Measurements from ENCODE around the gene DCDC1.

Gene DCDC1

DNA sequence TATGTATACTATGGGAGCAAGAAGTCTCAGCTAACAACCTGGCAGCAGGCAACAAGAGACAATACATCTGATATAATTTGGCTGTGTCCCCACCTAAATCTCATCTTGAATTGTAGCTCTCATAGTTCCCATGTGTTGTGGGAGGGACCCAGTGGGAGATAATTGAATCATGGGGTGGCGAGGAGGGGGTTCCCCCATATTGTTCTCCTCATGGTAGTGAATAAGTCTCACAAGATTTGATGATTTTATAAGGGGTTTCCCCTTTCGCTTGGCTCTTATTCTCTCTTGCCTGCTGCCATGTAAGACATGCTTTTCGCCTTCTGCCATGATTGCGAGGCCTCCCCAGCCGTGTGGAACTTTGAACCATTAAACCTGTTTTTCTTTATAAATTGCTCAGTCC, 6.3 kb upstream of the DCDC1 start:
- TF ChIP-seq, protein P1, sequence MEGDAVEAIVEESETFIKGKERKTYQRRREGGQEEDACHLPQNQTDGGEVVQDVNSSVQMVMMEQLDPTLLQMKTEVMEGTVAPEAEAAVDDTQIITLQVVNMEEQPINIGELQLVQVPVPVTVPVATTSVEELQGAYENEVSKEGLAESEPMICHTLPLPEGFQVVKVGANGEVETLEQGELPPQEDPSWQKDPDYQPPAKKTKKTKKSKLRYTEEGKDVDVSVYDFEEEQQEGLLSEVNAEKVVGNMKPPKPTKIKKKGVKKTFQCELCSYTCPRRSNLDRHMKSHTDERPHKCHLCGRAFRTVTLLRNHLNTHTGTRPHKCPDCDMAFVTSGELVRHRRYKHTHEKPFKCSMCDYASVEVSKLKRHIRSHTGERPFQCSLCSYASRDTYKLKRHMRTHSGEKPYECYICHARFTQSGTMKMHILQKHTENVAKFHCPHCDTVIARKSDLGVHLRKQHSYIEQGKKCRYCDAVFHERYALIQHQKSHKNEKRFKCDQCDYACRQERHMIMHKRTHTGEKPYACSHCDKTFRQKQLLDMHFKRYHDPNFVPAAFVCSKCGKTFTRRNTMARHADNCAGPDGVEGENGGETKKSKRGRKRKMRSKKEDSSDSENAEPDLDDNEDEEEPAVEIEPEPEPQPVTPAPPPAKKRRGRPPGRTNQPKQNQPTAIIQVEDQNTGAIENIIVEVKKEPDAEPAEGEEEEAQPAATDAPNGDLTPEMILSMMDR (conservative IDR thresholded peaks at IDR 0.05; ENCODE audit: low read depth, low read length), result no peak
- no peak for DNase-seq (ENCODE audit: low read depth)
- no peak overlapping the region for H3K4me3 ChIP-seq (ENCODE audit: low read depth, low read length)

DNA sequence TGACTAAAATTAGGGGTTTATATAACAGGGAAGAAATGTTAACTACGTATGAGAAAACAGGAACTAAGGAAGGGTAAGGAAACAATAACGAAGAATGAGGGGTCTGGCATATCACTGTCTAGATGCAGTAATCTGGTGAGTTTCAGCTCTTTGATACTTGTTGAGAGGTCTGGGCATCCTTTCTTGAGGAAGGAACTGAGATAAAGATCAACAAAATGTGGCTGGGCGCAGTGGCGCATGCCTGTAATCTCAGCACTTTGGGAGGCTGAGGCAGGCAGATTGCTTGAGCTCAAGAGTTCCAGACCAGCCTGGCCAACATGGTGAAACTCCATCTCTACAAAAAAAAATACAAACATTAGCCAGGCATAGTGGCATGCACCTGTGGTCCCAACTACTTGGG, 2.7 kb downstream of the DCDC1 start:
- H3K4me3 ChIP-seq (ENCODE audit: low read depth, low read length), result no peak overlapping the region
- TF ChIP-seq, protein P1 (conservative IDR thresholded peaks at IDR 0.05; ENCODE audit: low read depth, low read length), result no peak
- DNase-seq (ENCODE audit: low read depth), result no peak

- no peak overlapping the region for H3K4me3 ChIP-seq (ENCODE audit: low read depth, low read length)
- TF ChIP-seq, protein P1 (conservative IDR thresholded peaks at IDR 0.05; ENCODE audit: low read depth, low read length), result no peak
- no peak for DNase-seq (ENCODE audit: low read depth)
Observed at GRCh38 chr11:31361743-31362142, 7.8 kb downstream of the DCDC1 start.

DNA sequence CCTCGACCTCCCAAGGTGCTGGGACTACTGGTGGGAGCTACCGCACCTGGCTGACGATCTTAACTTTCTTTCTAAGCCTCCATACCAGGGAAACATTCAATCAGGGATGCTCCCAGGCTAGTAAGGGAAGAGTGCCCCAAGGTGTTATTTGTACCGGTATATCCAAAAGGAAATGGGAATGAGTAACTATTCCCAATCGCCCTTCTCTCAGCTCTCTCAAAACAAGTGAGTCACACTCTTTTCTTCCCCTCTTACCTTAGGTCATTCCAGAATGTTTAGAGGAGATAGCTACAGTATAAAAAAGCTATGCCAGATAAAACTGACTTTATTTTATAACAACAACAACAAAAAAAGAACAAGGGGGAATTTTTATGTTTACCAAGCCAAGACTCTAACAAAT, 13.7 kb downstream of the DCDC1 start:
- H3K4me3 ChIP-seq (ENCODE audit: low read depth, low read length), result no peak overlapping the region
- DNase-seq (ENCODE audit: low read depth), result no peak
- TF ChIP-seq, protein P1 (conservative IDR thresholded peaks at IDR 0.05; ENCODE audit: low read depth, low read length), result no peak

DNA sequence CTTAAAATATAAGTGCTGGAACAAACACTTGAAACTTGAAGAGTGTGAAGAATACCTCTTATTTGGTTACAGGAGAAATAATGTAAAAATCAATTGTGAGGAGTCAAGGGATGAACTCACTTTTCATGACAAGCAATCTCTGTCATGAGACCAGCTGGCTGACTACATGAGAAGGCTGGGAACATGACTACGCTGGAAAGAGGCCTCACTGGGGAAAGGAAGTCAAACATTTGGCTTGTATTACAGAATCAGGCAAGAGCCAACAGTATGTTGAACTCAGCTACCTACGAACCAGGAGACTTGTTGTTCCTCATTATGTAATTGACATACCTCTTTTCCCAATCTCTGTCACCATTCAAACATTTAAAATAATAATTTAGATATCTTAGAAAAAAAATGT, 14.4 kb downstream of the DCDC1 start:
- DNase-seq (ENCODE audit: low read depth), result peak; percentile 22
- no peak overlapping the region for H3K4me3 ChIP-seq (ENCODE audit: low read depth, low read length)
- TF ChIP-seq, protein P1 (conservative IDR thresholded peaks at IDR 0.05; ENCODE audit: low read depth, low read length), result no peak

GRCh38 chr11:31351168-31351567, 18.4 kb downstream of the DCDC1 start:
- H3K4me3 ChIP-seq (ENCODE audit: low read depth, low read length), result no peak overlapping the region
- DNase-seq (ENCODE audit: low read depth), result no peak
- TF ChIP-seq, protein P1 (conservative IDR thresholded peaks at IDR 0.05; ENCODE audit: low read depth, low read length), result no peak

DNA sequence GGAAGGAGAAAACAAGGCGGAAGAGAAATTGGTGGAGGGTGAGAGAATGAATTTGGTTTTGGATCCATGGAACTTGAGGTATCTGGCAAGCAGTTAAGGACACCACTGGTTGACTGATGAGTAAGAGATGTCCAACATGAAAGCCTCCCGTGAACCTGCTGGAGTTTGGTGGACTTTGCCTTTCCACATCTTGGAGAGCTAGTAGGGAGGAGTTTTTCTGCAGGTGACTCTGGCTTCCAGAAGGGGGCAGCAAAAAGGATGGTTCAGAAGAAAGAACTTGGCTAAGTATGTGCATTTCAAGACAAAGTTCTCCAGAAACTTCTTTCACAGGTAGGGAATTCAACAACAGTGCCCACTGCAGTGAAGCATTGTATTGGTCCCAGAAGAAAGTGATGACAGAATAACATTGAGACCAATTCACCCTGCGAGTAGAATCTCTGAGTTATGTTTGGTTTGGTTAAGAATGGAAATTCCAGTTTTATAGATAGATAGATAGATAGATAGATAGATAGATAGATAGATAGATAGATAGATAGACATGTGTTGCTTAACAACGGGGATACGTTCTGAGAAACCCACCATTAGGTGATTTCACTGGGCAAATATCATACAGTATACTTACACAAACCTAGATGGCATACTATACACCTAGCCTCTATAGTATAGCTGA, 28.5 kb downstream of the DCDC1 start:
- DNase-seq (ENCODE audit: low read depth), result peak; percentile 71
- TF ChIP-seq, protein P1 (conservative IDR thresholded peaks at IDR 0.05; ENCODE audit: low read depth, low read length), result peak; percentile 82
- no peak overlapping the region for H3K4me3 ChIP-seq (ENCODE audit: low read depth, low read length)

Measured in choroid plexus epithelial cell (primary cell).